Trophoblast cell (in vitro differentiated cells and primary cell): ENCODE results near the gene SI.

ENCODE experiments used
- DNase-seq, 2 donors: peaks; one replicate each; pipeline ENCODE4 v3.0.0-alpha.2; 2016
- H2AFZ ChIP-seq: 2 replicates; pipeline ENCODE4 v1.6.1; 2013; ENCODE audit warnings: low read length, moderate library complexity, mild to moderate bottlenecking; ENCODE audit not compliant: insufficient read depth, poor library complexity
- H2AK5ac ChIP-seq: 2 replicates; pipeline ENCODE4 v1.6.1; 2013; ENCODE audit warnings: mild to moderate bottlenecking, low read length
- H2BK120ac ChIP-seq: 2 replicates; pipeline ENCODE4 v1.6.1; 2013; ENCODE audit warnings: low read length, mild to moderate bottlenecking, moderate library complexity; ENCODE audit not compliant: insufficient read depth, poor library complexity
- H2BK12ac ChIP-seq: 2 replicates; pipeline ENCODE4 v1.6.1; 2013; ENCODE audit warnings: mild to moderate bottlenecking, low read length, moderate library complexity
- H2BK5ac ChIP-seq: 2 replicates; pipeline ENCODE4 v1.6.1; 2013; ENCODE audit warnings: low read length, low read depth, moderate library complexity, mild to moderate bottlenecking; ENCODE audit not compliant: poor library complexity
- H3K14ac ChIP-seq: 2 replicates; pipeline ENCODE4 v1.6.1; 2013; ENCODE audit warnings: mild to moderate bottlenecking, low read length
- H3K18ac ChIP-seq: 2 replicates; pipeline ENCODE4 v1.6.1; 2013; ENCODE audit warnings: mild to moderate bottlenecking, low read length
- H3K23ac ChIP-seq: 2 replicates; pipeline ENCODE4 v1.6.1; 2013; ENCODE audit warnings: low read length
- H3K27ac ChIP-seq: 2 replicates; pipeline ENCODE4 v1.5.1; 2013; ENCODE audit warnings: low read depth, mild to moderate bottlenecking, inconsistent platforms, low read length, moderate library complexity
- H3K27me3 ChIP-seq: 2 replicates; pipeline ENCODE4 v1.6.1; 2013; ENCODE audit warnings: inconsistent platforms, mild to moderate bottlenecking, low read length, moderate library complexity; ENCODE audit not compliant: insufficient read depth
- H3K36me3 ChIP-seq, 2 experiments: 1 replicate in 1 of 2; 2 replicates in 1 of 2; pipeline ENCODE4 v1.6.1; 2013; ENCODE audit warnings: low read length in 2 of 2, mild to moderate bottlenecking in 2 of 2, moderate library complexity in 1 of 2; ENCODE audit not compliant: insufficient read depth in 2 of 2, control insufficient read depth in 1 of 2
- H3K4ac ChIP-seq: 2 replicates; pipeline ENCODE4 v1.6.1; 2013; ENCODE audit warnings: low read depth, mild to moderate bottlenecking, low read length, moderate library complexity
- H3K4me1 ChIP-seq, 2 experiments: 1 replicate in 1 of 2; 2 replicates in 1 of 2; pipeline ENCODE4 v1.6.1; 2013; ENCODE audit warnings: low read length in 2 of 2, mild to moderate bottlenecking in 2 of 2, moderate library complexity in 1 of 2; ENCODE audit not compliant: insufficient read depth in 2 of 2, control insufficient read depth in 1 of 2
- H3K4me2 ChIP-seq: 2 replicates; pipeline ENCODE4 v1.6.1; 2013; ENCODE audit warnings: inconsistent platforms, mild to moderate bottlenecking, low read length, moderate library complexity
- H3K4me3 ChIP-seq: 2 replicates; pipeline ENCODE4 v1.5.1; 2013; ENCODE audit warnings: mild to moderate bottlenecking, low read depth, low read length, inconsistent platforms
- H3K79me1 ChIP-seq: one replicate; pipeline ENCODE4 v1.6.1; 2013; ENCODE audit warnings: low read length
- H3K79me2 ChIP-seq: 2 replicates; pipeline ENCODE4 v1.6.1; 2013; ENCODE audit warnings: low read length, mild to moderate bottlenecking; ENCODE audit not compliant: control insufficient read depth, insufficient read depth, poor library complexity
- H3K9ac ChIP-seq: 2 replicates; pipeline ENCODE4 v1.6.1; 2013; ENCODE audit warnings: mild to moderate bottlenecking, low read length
- H3K9me3 ChIP-seq: 2 replicates; pipeline ENCODE4 v1.6.1; 2013; ENCODE audit warnings: low read depth, mild to moderate bottlenecking, control low read depth, inconsistent platforms, low read length; ENCODE audit not compliant: insufficient read depth
- H4K12ac ChIP-seq: 2 replicates; pipeline ENCODE4 v1.6.1; 2013; ENCODE audit warnings: low read depth, mild to moderate bottlenecking, low read length, moderate library complexity
- H4K8ac ChIP-seq: 2 replicates; pipeline ENCODE4 v1.6.1; 2013; ENCODE audit warnings: low read depth, mild to moderate bottlenecking, low read length, moderate library complexity
- H4K91ac ChIP-seq: one replicate; pipeline ENCODE4 v1.6.1; 2013; ENCODE audit warnings: low read depth, mild to moderate bottlenecking, low read length, moderate library complexity
- WGBS: extraction: QIAGEN DNeasy Blood & Tissue Kit; methylation state at CpG from one replicate; pipeline ENCODE4 v1.1.7; 2013; ENCODE audit warnings: missing lambda C conversion rate; ENCODE audit not compliant: insufficient read length, insufficient coverage; ENCODE audit errors: extremely low coverage; 5-methylcytosine and 5-hydroxymethylcytosine counted together

Gene SI

DNA sequence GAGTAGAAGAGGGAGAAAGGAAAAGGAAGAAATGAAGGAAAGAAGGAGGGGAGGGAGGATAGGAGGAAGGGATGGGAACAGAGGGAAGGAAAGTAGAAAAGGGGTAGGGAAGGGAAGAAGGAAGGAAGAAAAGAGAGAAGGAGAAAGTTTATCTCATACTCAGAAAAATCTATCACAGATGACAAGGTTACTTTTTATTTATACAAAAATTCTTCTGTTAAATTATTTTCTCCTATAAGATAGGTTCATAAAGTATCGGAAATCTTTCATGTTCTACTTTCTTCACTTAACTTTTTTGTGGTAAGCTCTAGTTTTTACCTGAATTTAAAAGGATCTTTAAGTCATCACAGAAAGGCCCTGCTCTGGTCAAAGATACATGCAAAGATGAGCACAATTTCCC is 38.1 kb downstream of the SI start:
- no peaks in the 10 kb centered on the region for H3K79me1 ChIP-seq
- no peak overlapping the region for H2BK12ac ChIP-seq
- H3K14ac ChIP-seq: no peak overlapping the region
- H3K27me3 ChIP-seq: no peaks in the 10 kb centered on the region
- H3K27ac ChIP-seq: no peak overlapping the region
- no peaks in the 10 kb centered on the region for H3K36me3 ChIP-seq
- no peak overlapping the region for H3K18ac ChIP-seq
- no peaks in the 10 kb centered on the region for H3K79me2 ChIP-seq
- no peak overlapping the region for H3K23ac ChIP-seq
- H3K9ac ChIP-seq: no peak overlapping the region
- H2BK120ac ChIP-seq: no peak overlapping the region
- no peaks in the 10 kb centered on the region for H3K9me3 ChIP-seq
- no peak overlapping the region for H2AFZ ChIP-seq
- no peak for DNase-seq
- no peak overlapping the region for H3K4ac ChIP-seq
- H2BK5ac ChIP-seq: no peak overlapping the region
- no peak overlapping the region for H2AK5ac ChIP-seq
- H4K12ac ChIP-seq: no peak overlapping the region
- H3K4me2 ChIP-seq: no peak overlapping the region
- no peak overlapping the region for H4K8ac ChIP-seq
- no peaks in the 10 kb centered on the region for H3K4me1 ChIP-seq
- H4K91ac ChIP-seq: no peak overlapping the region
- no peak overlapping the region for H3K4me3 ChIP-seq
- no CpG with 5 or more reads among the region's 1 CpG for WGBS

DNA sequence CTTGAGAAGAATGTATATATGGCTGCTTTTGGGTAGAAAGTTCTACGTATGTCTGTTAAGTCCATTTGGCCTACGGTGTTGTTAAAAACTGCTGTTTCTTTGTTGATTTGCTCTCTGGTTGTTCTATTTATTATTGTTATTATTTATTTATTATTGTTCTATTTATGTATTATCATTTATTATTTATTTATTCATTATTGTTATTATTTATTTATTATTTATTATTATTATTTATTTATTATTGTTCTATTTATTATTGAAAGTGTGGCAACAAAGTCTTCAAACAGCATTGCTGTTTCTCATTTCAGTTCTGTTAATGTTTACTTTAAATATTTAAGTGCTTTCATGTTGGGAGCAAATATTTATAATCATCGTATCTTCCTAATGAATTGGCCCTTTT is 66.7 kb downstream of the SI start:
- Histone ChIP-seq H2BK12ac (no peak overlapping the region), H3K18ac (no peak overlapping the region), H4K8ac (no peak overlapping the region), H3K9ac (no peak overlapping the region), H3K36me3 (no peaks in the 10 kb centered on the region), H2BK5ac (no peak overlapping the region), H3K27ac (no peak overlapping the region), H2AK5ac (no peak overlapping the region), H3K9me3 (no peaks in the 10 kb centered on the region), H3K4me2 (no peak overlapping the region), H3K4ac (no peak overlapping the region), H4K91ac (no peak overlapping the region), H3K14ac (no peak overlapping the region), H3K4me3 (no peak overlapping the region), H3K27me3 (no peaks in the 10 kb centered on the region), H2AFZ (no peak overlapping the region), H4K12ac (no peak overlapping the region), H3K23ac (no peak overlapping the region), H3K79me1 (no peaks in the 10 kb centered on the region), H2BK120ac (no peak overlapping the region), H3K4me1 (no peaks in the 10 kb centered on the region), H3K79me2 (no peaks in the 10 kb centered on the region)
- WGBS: no CpG with 5 or more reads among the region's 3 CpGs
- DNase-seq: no peak

DNA sequence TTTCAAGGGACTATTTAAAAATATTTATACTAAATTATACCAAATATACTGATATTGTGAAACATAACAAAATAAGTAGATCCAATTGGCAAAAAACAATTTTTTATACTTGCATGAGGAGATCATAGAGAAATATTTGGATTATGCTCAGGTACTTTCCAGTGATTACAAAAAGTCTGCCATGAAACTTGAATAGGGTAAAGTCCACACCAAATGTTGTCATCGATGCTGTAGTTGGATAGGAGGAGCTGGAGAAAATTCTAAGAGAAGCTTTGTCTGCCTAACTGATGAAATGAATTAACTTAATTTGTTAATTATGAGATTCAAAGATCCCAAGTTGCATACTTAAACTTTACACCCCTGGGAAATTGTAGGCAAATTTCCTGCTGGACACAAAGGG is 93.3 kb downstream of the SI start:
- H3K23ac ChIP-seq: no peak overlapping the region
- no peak overlapping the region for H2AFZ ChIP-seq
- no peaks in the 10 kb centered on the region for H3K4me1 ChIP-seq
- no peaks in the 10 kb centered on the region for H3K9me3 ChIP-seq
- H3K27ac ChIP-seq: no peak overlapping the region
- H4K8ac ChIP-seq: no peak overlapping the region
- no peaks in the 10 kb centered on the region for H3K79me1 ChIP-seq
- no peaks in the 10 kb centered on the region for H3K27me3 ChIP-seq
- DNase-seq: no peak
- no peak overlapping the region for H2BK5ac ChIP-seq
- no peaks in the 10 kb centered on the region for H3K36me3 ChIP-seq
- no peak overlapping the region for H3K4me2 ChIP-seq
- H2BK12ac ChIP-seq: no peak overlapping the region
- no peak overlapping the region for H2BK120ac ChIP-seq
- H3K4ac ChIP-seq: no peak overlapping the region
- H3K79me2 ChIP-seq: no peaks in the 10 kb centered on the region
- no peak overlapping the region for H4K91ac ChIP-seq
- H3K14ac ChIP-seq: no peak overlapping the region
- WGBS: no CpG with 5 or more reads among the region's 1 CpG
- no peak overlapping the region for H4K12ac ChIP-seq
- no peak overlapping the region for H3K4me3 ChIP-seq
- no peak overlapping the region for H3K9ac ChIP-seq
- H2AK5ac ChIP-seq: no peak overlapping the region
- no peak overlapping the region for H3K18ac ChIP-seq

DNA sequence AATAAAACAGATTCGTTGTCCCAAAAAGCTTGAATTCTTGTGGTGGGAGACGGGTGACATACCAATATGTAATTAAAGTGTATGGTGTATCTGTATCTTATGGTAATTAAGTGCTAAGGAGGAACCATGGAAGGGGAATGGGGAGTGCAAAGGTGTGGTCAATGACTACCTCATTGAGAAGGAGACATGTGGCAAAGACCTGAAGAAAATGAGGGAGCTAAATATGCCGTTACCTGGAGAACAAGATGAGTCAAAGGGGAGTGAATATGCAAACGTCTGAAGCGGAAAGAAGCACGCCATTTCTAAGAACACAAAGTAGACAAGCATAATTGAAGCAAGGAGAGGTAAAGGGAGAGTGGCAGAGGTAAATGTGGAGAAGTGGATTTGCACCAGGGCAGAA is 115.7 kb downstream of the SI start:
- no peaks in the 10 kb centered on the region for H3K4me1 ChIP-seq
- no peak overlapping the region for H2AK5ac ChIP-seq
- H3K36me3 ChIP-seq: no peaks in the 10 kb centered on the region
- H3K4ac ChIP-seq: no peak overlapping the region
- WGBS: no CpG with 5 or more reads among the region's 6 CpGs
- no peaks in the 10 kb centered on the region for H3K79me1 ChIP-seq
- H3K27me3 ChIP-seq: no peaks in the 10 kb centered on the region
- no peak overlapping the region for H3K9ac ChIP-seq
- no peak for DNase-seq
- H3K4me2 ChIP-seq: no peak overlapping the region
- no peaks in the 10 kb centered on the region for H3K79me2 ChIP-seq
- H2BK5ac ChIP-seq: no peak overlapping the region
- no peak overlapping the region for H2BK120ac ChIP-seq
- H3K27ac ChIP-seq: no peak overlapping the region
- H2BK12ac ChIP-seq: no peak overlapping the region
- no peak overlapping the region for H2AFZ ChIP-seq
- H3K18ac ChIP-seq: no peak overlapping the region
- no peaks in the 10 kb centered on the region for H3K9me3 ChIP-seq
- H4K91ac ChIP-seq: no peak overlapping the region
- no peak overlapping the region for H3K4me3 ChIP-seq
- H3K23ac ChIP-seq: no peak overlapping the region
- no peak overlapping the region for H4K8ac ChIP-seq
- H4K12ac ChIP-seq: no peak overlapping the region
- no peak overlapping the region for H3K14ac ChIP-seq
